CD4-positive, alpha-beta T cell treated with Interleukin-2 at 100 ng/mL for 4 hours (primary cell): Measurements from ENCODE around the gene SFMBT1.
"Not testable (repeated sequence)": the region's sequence is repeated elsewhere in the genome, so short reads cannot be mapped to it uniquely, and the experiment has no call there.

Experiments
- DNase-seq: peaks from one replicate; pipeline ENCODE4 v3.0.0-alpha.2; 2020; ENCODE audit warnings: low spot score

SFMBT1 gene

DNA sequence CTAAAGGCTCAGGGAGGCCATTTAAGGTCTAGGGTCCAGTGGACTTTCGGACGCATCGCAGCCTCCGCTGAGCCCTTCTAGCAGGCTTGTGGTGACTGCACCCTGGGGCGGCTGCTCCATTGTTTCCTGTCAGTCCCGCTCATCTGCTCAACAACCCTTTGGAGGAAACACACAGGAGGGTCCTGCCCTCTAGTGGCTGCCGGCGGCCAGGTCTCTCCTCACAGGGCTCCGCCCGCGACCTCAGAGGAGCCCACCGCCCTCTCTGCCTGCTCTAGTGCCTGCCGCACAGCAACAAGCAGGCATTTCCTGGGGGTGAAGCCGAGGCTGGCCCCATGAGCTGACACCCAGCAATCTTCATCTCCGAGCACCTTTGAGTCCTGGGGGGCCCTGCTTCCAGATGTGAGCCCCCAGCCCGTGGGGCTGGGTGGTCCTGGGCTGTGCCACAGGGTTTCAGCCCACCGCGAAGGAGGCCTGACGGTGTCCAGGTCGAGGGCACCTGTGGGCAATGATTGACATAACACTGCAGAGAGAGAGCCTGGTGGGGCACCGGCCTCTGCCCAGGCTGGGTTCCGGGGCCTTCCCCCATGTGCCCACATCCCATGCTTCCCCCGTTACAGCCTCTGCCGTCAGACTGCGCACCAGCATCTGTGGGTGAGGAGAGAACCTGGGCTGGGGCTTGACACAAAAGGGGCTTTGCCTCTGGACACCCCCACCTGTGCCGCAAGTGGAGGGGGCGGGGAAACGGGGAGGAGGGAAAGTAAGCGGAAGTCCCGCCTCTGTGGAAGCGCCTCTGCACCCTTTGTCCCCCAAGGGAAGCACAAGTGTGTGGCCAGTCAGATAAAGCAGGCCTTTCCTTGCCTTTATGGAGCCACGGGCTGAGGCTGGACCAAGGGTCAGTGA, 27.0 kb upstream of the SFMBT1 start:
- DNase-seq = peak; percentile 89

DNA sequence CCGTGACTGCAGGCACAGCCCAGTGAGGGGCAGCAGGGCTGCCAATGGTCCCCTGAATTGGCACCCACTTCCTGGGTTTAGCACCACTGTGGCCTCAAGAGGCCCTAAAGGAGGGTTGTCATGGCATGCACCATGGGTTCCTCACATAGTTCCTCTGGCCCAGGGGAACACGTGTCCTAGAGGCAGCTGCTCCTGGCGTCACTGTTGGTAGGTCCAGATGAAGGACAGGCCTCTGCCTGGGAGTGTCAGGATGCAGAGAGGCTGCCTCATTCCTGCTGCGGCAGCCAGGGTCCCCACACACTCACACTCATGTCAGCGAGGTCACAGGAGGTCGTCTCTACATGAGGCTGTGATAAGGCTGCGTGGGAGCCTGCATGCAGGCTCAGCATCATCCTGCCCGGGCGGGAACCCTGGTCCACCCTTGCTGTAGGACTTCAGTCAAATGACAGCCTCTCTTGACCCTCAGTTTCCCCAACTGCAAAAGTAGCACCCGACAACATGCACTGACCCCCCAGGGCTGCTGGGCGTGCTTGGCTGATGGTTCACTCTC, 26.1 kb upstream of the SFMBT1 start:
- DNase-seq = no peak

DNA sequence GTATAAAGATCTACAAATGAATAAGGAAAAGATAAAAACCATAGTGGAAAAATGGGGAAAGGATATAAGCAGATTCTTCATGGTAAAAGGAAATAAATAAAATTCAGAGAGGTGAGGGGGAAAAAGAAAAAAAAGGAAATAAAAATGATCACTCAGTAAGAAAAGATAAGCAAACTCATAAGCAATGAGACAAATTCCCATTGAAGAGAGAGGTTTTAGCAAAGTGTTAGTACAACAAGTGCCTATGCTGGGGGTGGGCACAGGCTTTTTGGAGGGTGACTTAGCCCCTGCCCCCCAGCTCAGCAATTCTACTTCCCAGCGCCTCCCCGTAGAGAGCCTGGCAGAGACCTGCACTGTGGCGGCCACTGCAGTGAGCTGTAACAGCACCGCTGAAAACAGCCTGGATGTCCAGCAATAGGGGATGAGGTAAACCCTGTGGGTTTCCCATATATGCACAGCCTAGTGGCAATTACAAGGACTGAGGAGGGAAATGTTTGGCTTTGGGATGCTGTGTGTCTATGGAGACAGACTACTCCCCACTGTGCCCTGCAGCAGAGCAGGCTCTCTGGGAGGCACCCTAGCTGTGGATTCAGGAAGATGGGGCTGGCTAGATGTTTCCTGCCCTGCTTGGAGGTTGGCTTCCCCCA, 23.7 kb upstream of the SFMBT1 start:
- no peak for DNase-seq

DNA sequence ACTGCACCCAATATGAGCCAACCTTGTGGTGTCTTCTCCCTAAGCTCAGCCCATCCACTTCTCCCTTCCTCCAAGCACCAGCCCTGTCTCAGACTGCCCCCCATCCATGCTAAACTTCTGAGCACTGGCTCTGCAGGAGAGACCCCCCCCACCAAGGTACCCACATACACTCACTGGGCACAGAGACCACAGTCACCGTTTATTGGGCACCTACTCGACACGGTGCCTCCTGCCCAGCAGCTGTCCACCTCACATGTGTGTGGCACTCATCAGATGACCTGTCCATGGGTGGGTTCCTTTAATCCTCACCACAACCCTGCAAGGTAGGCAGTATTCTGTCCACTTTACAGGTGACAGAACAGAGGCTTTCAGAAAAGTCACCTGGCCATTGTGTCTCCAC, 22.3 kb upstream of the SFMBT1 start:
- no peak for DNase-seq

DNA sequence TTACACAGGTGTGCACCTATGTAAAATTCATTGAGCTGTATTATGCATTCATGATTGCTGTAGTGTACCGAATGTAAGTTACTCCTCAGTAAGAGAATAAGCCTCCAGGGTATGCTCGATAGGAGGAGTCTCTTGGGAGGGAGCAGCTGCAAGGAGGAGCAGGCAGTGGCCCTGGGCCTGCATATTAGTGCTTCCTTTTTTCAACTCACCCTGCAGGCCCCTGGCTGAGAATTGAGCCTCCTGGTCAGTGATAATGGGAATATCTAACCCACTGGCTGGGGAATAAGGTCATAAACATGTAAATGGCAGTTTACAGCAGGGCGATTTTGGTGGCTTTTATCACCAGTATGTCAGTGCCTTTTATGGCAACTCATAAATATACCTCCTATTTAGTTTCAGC, 21.7 kb upstream of the SFMBT1 start:
- DNase-seq = no peak

DNA sequence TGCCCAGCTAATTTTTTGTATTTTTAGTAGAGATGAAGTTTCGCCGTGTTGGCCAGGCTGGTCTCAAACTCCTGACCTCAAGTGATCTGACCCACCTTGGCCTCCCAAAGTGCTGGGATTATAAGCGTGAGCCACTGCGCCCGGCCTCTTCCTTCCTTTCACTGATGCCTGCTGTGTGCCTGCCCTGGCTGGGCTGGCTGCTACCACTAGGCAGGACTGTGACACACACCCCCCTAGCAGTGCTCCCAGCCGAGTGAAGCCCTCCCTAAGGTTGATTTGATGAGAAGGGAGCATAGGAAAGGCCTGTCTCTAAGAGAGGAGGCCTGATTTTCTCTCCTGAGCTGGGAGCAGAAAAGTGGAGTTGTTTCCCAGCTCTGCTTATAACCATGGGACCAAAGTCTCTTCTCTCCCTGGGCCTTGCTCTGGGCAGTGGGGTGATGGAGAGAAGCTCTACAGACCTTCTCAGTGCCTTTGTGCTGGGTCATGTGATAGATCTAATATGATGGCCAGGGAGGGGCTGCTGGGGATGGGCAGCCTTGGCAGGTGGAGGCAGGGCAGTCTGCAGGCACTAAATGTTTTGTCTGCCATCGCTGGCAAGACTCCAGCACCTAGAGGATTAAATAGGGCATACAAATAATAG, 20.1 kb upstream of the SFMBT1 start:
- no peak for DNase-seq

DNA sequence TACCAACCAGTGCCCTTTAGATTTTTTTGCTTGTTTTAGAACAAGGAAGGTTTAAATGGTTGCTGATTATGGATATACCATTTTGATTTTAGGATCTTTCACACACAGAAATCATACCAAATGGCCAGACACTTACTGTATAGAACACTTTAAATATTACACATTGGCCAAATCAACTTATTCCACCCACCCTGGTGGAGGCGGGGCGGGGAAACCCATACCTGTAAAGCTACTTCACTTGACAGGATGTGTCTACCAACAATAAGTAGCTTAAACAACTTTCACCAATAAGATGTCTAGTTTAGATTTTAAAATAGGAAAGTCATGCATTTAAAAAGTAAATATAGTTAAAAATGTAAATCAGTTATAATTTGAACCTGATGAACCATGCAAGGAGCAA, 17.0 kb upstream of the SFMBT1 start:
- no peak for DNase-seq

DNA sequence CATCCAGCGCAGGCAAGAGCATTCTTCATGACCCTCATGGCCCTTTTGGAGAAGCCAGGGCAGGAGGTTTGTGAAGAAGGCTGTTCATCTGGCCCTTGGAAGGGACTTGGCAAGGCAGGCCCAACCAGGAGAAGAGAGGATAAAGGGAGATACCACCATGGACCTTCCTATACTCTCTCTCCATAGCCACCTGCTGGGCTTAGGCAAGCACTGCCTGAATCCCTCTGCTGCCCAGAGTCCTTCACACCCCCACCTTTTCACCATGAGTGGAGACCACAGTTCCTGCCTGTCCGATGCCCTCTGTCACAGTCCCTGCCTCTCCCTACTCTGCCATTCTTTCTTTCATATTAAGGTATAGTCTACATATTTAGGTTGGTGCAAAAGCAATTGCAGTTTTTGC, 10.6 kb upstream of the SFMBT1 start:
- DNase-seq = no peak

DNA sequence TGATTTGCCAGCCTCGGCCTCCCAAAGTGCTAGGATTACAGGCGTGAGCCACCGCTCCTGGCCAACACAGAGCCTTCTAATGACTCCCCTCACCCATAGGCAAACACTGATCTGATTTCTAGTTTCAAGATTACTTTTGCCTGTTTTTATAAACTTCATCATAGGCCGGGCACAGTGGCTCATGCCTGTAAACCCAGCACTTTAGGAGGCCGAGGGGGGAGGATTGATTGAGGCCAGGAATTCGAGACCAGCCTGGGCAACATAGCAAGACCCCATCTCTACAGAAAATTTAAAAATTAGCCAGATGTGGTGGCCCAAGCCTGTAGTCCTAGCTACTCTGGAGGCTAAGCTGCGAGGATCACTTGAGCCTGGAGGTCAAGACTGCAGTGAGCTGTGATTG, 8.4 kb upstream of the SFMBT1 start:
- not testable (repeated sequence) for DNase-seq

DNA sequence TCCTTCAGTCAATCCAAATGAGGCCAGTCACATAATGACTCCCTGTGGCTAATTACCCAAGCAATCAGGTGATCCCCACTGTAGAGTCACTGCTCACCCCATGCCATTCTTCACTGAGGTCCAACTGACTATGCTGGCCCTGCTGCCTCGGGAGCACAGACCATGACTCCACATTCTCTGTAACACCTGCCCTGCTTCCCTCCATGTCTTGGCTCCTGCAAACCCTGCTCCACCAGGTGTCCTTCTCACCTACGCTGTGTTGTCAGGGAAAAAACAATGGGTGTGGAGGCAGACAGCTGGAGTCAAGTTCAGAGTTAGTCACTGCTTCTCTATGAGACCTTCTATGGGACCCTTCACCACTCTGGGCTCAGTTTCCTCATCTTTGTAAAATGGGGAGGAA, 6.1 kb upstream of the SFMBT1 start:
- no peak for DNase-seq

DNA sequence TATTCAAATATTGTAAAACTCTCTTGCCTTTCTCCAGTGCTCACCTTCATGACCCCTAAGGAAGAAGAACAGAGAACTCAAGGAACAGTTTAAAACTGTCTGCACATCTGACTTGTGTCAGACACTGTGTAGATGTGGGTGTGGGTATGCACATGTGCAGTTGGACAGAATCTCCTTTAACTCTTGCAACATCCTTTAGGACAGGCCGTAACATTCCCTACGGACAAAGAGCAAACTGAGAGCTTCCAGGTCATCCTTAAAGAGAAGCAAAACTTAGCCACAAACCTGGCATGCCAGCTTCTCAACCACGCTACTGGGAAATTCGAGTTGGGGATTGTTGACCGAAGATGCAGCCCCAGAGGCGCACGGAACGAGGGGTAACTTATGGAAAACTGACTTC, 4.1 kb upstream of the SFMBT1 start:
- no peak for DNase-seq

DNA sequence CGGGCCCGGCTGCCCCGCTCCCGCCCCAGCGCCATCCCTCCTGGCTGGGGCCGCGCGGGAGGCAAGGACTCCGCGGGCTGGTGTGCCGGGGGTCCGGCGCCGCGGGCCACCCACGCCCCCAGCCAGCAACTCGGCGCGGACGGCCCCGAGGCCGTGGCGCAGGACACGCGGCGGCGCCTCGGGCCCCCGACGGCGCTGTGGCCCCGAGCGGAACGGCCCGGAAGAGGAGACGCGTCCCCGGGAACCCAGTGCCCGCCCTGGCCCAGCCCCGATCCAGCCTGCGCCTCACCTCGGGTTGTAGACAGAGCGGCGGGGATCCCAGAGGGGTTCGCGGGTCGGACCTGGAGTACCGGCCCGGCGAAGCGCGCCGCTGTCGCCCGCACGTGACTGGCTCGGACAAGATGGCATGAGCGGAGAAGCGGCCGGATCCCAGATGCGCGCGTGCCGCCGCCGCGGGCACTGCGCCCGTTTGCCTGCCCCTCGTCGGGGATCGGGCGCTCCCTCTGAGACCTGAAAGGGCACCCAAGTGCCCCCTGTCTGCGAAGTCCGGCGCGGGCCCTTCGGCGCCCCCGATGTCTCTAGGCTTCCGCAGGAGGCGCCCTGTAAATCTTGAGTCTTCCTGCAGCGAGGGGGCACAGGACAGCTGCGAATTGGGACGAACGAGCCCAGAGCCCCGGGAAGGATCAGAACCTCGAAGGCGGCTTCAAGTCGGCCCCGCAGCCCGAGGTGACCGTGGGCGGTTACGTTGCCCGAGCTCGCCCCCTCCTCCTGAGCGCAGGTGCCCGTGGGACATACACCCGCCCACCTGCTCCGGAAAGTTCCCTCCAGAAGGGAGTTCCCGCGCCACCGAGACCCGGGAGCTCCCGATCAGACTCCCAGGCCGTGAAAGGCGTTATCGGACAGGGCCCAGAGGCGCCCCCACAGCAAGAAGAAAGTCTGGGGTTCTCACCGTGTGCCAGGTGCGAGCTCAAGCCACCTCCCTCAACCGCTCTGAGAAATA, 598 bp upstream of the SFMBT1 start:
- DNase-seq = peak; percentile 69

DNA sequence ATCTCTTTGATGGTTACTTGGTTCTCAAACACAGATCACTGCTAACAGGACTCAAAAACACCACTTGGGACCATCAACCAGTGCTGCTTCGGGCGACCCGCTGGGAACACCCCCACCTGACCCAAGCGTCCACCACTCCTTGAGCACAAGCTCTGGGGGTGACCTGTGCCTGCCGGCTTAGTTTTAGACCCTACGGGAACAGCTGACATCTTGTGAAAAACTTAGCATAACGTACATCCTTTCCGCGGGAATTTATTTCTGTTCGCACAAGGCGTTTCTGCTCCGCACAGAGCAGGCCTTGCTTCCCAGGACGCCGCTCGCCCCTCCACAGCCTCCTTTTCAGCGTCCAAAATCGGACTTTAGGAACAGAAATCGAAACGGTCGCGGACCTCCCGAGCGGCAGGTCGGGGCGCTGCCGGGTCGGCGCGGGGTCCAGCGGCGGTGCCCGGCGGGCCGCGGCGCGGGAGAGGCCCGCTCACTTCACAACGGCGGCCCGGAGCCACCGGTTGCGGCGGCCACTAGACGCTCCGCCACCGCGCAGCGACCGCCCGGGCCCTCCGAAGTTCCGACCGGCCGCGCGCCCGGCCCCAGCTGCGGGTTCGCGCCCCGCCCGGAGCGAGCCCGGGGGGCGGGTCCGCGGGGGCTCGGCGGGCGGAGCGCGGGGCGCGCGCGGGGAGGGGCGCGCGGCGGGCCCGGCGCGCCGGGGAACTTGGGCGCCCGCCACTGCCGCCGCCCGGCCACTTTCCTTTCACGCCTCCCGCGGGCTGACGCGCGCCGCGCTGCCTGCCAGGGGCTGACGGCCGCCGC, 959 bp downstream of the SFMBT1 start:
- peak; percentile 72 for DNase-seq

DNA sequence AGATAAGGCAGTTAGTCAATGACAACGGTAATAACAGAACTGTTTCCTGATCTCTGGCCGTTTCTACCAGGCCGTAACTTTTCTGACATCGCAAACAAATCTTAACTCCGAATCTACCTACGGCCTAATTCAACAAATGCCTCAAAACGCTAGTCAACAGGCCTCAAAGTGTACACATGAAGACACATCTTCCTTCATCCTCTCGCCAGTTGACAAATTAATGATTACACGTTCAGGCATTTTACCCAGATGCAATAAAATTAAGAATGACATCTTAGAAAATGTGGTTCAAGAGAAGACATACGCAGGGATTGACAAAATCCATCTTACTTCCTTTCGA, 1.5 kb downstream of the SFMBT1 start:
- no peak for DNase-seq

DNA sequence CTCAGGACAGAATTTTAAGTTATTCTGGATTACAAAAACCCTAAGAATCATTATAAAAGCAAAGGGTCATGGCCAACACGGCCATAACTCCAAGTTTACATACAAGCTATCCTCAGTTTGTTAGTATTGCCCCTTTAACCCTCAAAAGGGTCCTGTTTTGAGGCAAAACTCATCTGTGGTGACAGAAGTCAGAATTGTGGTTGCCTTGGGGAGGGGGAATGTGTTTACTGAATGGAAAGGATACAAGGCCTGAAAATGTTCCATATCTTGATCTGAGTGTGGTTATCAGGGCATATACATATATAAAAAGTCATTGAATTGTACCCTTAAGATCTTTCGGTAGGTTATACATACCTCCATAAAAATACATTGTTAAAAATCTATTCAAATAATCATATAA, 2.1 kb downstream of the SFMBT1 start:
- DNase-seq = no peak

DNA sequence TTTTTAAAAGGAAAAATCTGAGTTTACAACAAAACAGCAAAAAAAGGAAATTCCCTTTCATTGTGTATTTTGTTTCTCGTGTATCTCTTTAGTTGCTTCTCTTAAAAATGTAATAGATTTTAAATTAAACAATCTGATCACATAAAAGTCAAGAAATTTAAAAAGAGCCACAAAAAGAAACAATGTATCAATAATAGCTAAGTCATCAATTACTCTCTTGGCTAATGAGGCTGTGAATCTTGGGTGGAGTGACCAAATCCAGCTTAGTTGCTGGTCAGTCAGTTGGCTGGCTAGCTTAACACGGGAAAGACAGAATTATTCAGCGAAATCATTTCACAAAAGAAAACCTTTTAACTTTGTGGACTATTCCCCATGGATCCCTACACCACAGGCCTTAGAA, 3.2 kb downstream of the SFMBT1 start:
- DNase-seq = no peak

DNA sequence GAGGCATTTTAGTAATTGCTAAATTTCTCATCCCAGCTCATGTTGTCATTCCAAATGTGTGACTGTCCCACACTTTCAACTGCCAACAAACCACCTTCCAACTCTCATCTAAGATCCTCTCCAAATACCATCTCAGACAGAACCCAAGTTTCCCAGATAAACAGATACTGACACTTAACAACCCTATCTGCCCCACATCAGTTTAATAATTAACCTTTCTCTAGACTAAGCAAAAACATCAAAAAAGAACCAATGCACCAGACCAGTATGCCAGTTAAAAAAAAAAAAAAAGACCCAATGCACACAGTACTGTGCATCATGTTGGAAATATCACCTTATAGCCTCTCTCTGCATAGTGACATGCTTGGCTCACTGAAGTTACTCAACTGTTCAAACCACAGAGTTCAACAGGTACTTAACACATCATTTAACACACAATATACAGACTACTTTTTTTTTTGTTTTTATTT, 5.5 kb downstream of the SFMBT1 start:
- no peak for DNase-seq

DNA sequence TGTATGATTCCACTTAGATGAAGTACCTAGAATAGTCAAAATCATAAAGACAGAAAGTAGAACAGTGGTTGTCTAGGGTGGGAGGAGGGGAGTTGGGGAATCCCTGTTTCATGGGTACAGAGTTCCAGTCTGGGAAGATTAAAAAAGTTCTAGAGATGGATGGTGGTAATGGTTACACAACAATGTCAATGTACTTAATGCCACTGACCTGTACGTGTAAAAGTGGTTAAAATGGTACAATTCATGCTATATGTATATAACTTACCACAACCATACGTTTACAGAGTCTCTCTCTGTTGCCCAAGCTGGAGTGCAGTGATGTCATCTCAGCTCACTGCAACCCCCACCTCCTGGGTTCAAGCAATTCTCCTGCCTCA, 6.5 kb downstream of the SFMBT1 start:
- no peak for DNase-seq

DNA sequence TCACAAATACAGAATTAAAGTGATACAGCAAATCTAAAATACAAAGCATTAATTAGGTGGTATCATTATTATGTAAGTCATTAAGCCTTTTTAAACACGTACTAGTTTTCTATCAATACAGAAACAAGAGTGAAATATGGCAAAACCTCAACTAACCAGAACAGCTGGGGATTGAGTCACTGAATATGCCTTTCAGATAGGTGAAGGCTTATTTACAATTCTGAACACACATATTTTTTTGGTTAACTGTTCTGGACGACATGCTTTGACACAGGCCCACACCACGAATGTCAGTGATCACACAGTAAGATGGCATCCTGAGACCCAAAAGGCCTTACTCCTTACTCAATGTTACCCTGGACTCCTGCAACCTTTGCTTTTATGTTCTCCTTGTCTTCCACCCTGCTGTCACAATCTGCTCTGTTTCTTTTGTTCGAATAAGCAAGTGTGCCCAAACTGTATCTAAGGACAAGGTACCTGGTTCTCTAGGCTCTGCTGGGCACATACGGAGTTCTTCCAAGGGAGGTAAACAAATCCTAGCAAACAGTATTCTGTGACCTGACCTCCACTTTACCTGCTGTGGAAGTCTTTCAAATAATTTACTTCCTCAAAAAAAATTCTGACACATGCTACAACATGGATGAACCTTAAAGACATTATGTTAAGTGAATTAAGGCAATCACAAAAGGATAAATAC, 7.0 kb downstream of the SFMBT1 start:
- DNase-seq = no peak
